Upper lobe of left lung (tissue), 6 donors: Measurements from ENCODE around the gene EXOC6B. TPM values are rescaled to one million over a fixed set of nuclear protein-coding genes. Genes with fewer than 3 reads are reported as not detected.

ENCODE experiments used
- ATAC-seq, 2 donors: fragments of 200-7000 bp; cut with Tn5 transposase; one replicate each; pipeline ENCODE4 v1.9.1; 2022; ENCODE audit warnings: mild to moderate bottlenecking in 2 of 2, moderate library complexity in 2 of 2; ENCODE audit not compliant: low FRiP score in 2 of 2
- DNase-seq, 2 donors: peaks; one replicate each; pipeline ENCODE4 v3.0.0-alpha.2; 2019 to 2020
- H3K27ac ChIP-seq, 4 donors: fragments of 200-600 bp; sonication (generic); one replicate each; pipeline ENCODE4 v1.5.1; 2016 to 2019
- H3K27me3 ChIP-seq, 4 donors: fragments of 200-600 bp; sonication (generic); one replicate each; pipeline ENCODE4 v1.5.1; 2017 to 2019
- H3K36me3 ChIP-seq, 4 donors: fragments of 200-600 bp; sonication (generic); one replicate each; pipeline ENCODE4 v1.5.1; 2016 to 2019
- H3K4me1 ChIP-seq, 4 donors: fragments of 200-600 bp; sonication (generic); one replicate each; pipeline ENCODE4 v1.5.1; 2018 to 2019
- H3K4me3 ChIP-seq, 4 donors: fragments of 200-600 bp; sonication (generic); one replicate each; pipeline ENCODE4 v1.5.1; 2017 to 2019; ENCODE audit warnings: mild to moderate bottlenecking in 2 of 4, moderate library complexity in 1 of 4
- H3K9me3 ChIP-seq, 4 donors: fragments of 200-600 bp; sonication (generic); one replicate each; pipeline ENCODE4 v1.5.1; 2018 to 2019
- CTCF ChIP-seq, 6 experiments: fragments of 450-650 bp in 4 of 6; fragments of 200-600 bp in 2 of 6; sonication (generic) in 2 of 6; IDR thresholded peaks; one replicate each; pipeline ENCODE4 v1.5.1; 2016 to 2019; ENCODE audit warnings: antibody characterized with exemption in 6 of 6
- EP300 ChIP-seq, 4 donors: sonication (generic); formaldehyde crosslinking; IDR thresholded peaks; one replicate each; pipeline ENCODE4 v1.5.1; 2017; ENCODE audit warnings: antibody characterized with exemption in 4 of 4, control low read depth in 2 of 4
- POLR2A ChIP-seq, 4 donors: fragments of 450-650 bp; IDR thresholded peaks; one replicate each; pipeline ENCODE4 v1.5.1; 2016 to 2017; ENCODE audit warnings: antibody characterized with exemption in 4 of 4, mild to moderate bottlenecking in 2 of 4
- POLR2AphosphoS5 ChIP-seq, 2 donors: sonication (generic); formaldehyde crosslinking; IDR thresholded peaks; one replicate each; pipeline ENCODE4 v1.5.1; 2017; ENCODE audit warnings: antibody characterized with exemption in 2 of 2
- WGBS, 2 donors: methylation state at CpG; one replicate each; pipeline ENCODE4 v1.1.5; 2017 to 2018; 5-methylcytosine and 5-hydroxymethylcytosine counted together
- total RNA-seq, 6 donors: library from RNA; depleted of rRNA in 4 of 6; stranded (reverse); fragments of >200 nt in 4 of 6; gene quantifications; one replicate each; pipeline versions ENCODE4 v1.1.0 to v1.2.1, GENCODE V29; 2016 to 2021
- donor health status: DM: no; HTN: no; CAD: no; lungs with moderate emphysema.
- donor health status: DM: no; HTN: yes; CAD: no; lungs with severe emphysema.

EXOC6B gene
- total RNA-seq, 6 donors from 2014 or later, result 11.0 to 56.6 (median 24.0) TPM

GRCh38 chr2:72581560-72582181 lies 244.2 kb downstream of the EXOC6B start:
- TF ChIP-seq POLR2AphosphoS5 (IDR thresholded peaks at IDR 0.05) (no peak), POLR2A (IDR thresholded peaks at IDR 0.05) (no peak), CTCF (IDR thresholded peaks at IDR 0.05) (no peak), EP300 (IDR thresholded peaks at IDR 0.05) (no peak)
- Histone ChIP-seq H3K4me3 (no peak overlapping the region), H3K36me3 (no peaks in the 10 kb centered on the region), H3K27me3 (no peaks in the 10 kb centered on the region), H3K9me3 (no peaks in the 10 kb centered on the region), H3K4me1 (peaks cover 0 to 2% (median 0%) of the 10 kb centered on the region in 4 donors), H3K27ac (no peak overlapping the region)
- DNase-seq, result no peak
- 72 to 90% methylated on average over 5 of the region's 5 CpGs for WGBS, 2 donors
- peak in 1 of 2 donors; percentile 36 for ATAC-seq

GRCh38 chr2:72579591-72580180 lies 246.1 kb downstream of the EXOC6B start:
- WGBS, 2 donors, result 38 to 40% methylated on average over 1 of the region's 1 CpG
- no peak overlapping the region for H3K4me3 ChIP-seq
- peak in 1 of 2 donors; percentile 69 for ATAC-seq

GRCh38 chr2:72576861-72577260 lies 249.0 kb downstream of the EXOC6B start:
- H3K27me3 ChIP-seq, result no peaks in the 10 kb centered on the region
- DNase-seq, result no peak
- H3K9me3 ChIP-seq, result no peaks in the 10 kb centered on the region
- H3K36me3 ChIP-seq, result no peaks in the 10 kb centered on the region
- TF ChIP-seq POLR2A (IDR thresholded peaks at IDR 0.05), result no peak
- TF ChIP-seq CTCF (IDR thresholded peaks at IDR 0.05), result no peak
- no peak for TF ChIP-seq EP300 (IDR thresholded peaks at IDR 0.05)
- no peak for TF ChIP-seq POLR2AphosphoS5 (IDR thresholded peaks at IDR 0.05)
- no peak overlapping the region for H3K27ac ChIP-seq
- peaks cover 0 to 2% (median 0%) of the 10 kb centered on the region in 4 donors for H3K4me1 ChIP-seq
- ATAC-seq, result no peak
- no peak overlapping the region for H3K4me3 ChIP-seq

More at GRCh38 chr2:72579591-72580180, 246.1 kb downstream of the EXOC6B start:
- DNase-seq, result no peak
- TF ChIP-seq CTCF (IDR thresholded peaks at IDR 0.05), result peak; percentile 32 to 58 (median 49)
- no peak for TF ChIP-seq POLR2AphosphoS5 (IDR thresholded peaks at IDR 0.05)
- no peaks in the 10 kb centered on the region for H3K36me3 ChIP-seq
- H3K27ac ChIP-seq, result no peak overlapping the region
- peaks cover 0 to 2% (median 0%) of the 10 kb centered on the region in 4 donors for H3K4me1 ChIP-seq
- H3K9me3 ChIP-seq, result no peaks in the 10 kb centered on the region
- no peaks in the 10 kb centered on the region for H3K27me3 ChIP-seq

GRCh38 chr2:72576459-72576858 lies 249.4 kb downstream of the EXOC6B start:
- no peak for TF ChIP-seq POLR2AphosphoS5 (IDR thresholded peaks at IDR 0.05)
- no peak for TF ChIP-seq CTCF (IDR thresholded peaks at IDR 0.05)

GRCh38 chr2:72574886-72575285 lies 250.9 kb downstream of the EXOC6B start:
- H3K4me3 ChIP-seq, result no peak overlapping the region
- H3K9me3 ChIP-seq, result no peaks in the 10 kb centered on the region
- 95% methylated on average over 3 of the region's 3 CpGs for WGBS, 2 donors
- TF ChIP-seq CTCF (IDR thresholded peaks at IDR 0.05) (no peak), EP300 (IDR thresholded peaks at IDR 0.05) (no peak), POLR2AphosphoS5 (IDR thresholded peaks at IDR 0.05) (no peak), POLR2A (IDR thresholded peaks at IDR 0.05) (no peak)
- no peaks in the 10 kb centered on the region for H3K27me3 ChIP-seq
- ATAC-seq (no peak), DNase-seq (no peak)
- H3K36me3 ChIP-seq, result no peaks in the 10 kb centered on the region
- peaks cover 0 to 2% (median 0%) of the 10 kb centered on the region in 4 donors for H3K4me1 ChIP-seq
- H3K27ac ChIP-seq, result no peak overlapping the region

More at GRCh38 chr2:72576459-72576858, 249.4 kb downstream of the EXOC6B start:
- 65 to 76% methylated on average over 2 of the region's 2 CpGs for WGBS, 2 donors
- no peaks in the 10 kb centered on the region for H3K36me3 ChIP-seq
- ATAC-seq (no peak), DNase-seq (no peak)
- peaks cover 0 to 2% (median 0%) of the 10 kb centered on the region in 4 donors for H3K4me1 ChIP-seq
- no peak overlapping the region for H3K27ac ChIP-seq
- no peak overlapping the region for H3K4me3 ChIP-seq
- no peaks in the 10 kb centered on the region for H3K27me3 ChIP-seq
- H3K9me3 ChIP-seq, result no peaks in the 10 kb centered on the region
